ENCODE measurements around the gene FGR. TPM values are rescaled to one million over a fixed set of nuclear protein-coding genes. Genes with fewer than 3 reads are reported as not detected.

The FGR gene
- total RNA-seq, 1 donor from 2014 or later = 2.6 TPM

DNA sequence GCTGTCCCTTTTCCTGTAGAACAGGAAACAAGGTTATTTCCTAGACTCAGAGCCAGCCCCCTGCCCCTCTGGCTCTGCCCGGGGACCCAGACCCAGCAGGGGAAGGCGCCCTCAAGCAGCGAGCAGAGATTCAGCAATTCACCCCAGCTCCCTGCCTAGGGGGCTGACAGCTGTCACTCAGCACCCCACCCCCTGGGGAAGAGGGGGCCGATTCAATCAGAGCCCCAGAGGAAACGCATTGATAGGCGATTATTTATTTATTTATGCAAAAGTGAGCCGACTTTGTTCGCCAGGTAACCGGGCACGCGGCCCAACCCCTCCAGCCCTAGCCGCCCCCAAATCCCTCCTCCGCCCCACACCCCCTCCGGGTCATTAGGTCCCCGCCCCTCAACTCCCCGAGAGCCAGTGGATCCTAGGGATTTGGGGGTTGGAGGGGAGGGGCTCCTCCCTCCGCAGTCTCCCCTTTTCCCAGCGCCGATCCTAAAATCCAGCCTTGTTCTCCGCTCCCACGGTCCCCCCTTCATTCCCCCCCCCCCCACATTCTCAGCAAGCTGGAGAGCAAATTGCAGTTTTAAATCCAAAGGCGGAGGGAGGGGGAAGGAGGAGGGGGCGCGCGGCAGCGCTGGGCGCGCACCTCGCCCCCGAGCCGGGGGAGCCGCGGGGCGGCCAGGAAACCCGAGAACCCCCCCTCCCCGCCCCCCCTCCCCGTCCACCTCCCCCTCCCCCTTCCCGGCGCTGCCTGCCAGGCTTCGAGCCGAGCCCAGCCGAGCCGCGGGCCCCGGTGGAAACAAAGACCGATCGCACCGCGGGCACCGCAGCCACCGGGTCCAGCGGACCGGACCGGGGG is 32.3 kb downstream of the FGR start:
- Histone ChIP-seq H3K4me3 (ENCODE audit: low read length in 3 of 3) (peak overlapping the region; percentile 88 to 93 (median 92)), H3K27me3 (ENCODE audit: control insufficient read depth in 3 of 3, insufficient read depth in 3 of 3, low read length in 3 of 3) (no peaks in the 10 kb centered on the region), H3K36me3 (ENCODE audit: control insufficient read depth in 3 of 3, insufficient read depth in 3 of 3, low read length in 3 of 3) (peaks cover 0 to 3% (median 0%) of the 10 kb centered on the region in 3 donors), H3K9me3 (ENCODE audit: control insufficient read depth in 3 of 3, low read length in 3 of 3) (no peaks in the 10 kb centered on the region), H3K9ac (ENCODE audit: low read depth in 1 of 3, low read length in 3 of 3) (peak overlapping the region; percentile 79 to 93 (median 84)), H3K27ac (ENCODE audit: low read depth, low read length) (peak overlapping the region; percentile 86), H3K4me1 (ENCODE audit: control insufficient read depth in 3 of 3, insufficient read depth in 3 of 3, low read length in 3 of 3) (peaks cover 55 to 60% (median 57%) of the 10 kb centered on the region in 3 donors)

DNA sequence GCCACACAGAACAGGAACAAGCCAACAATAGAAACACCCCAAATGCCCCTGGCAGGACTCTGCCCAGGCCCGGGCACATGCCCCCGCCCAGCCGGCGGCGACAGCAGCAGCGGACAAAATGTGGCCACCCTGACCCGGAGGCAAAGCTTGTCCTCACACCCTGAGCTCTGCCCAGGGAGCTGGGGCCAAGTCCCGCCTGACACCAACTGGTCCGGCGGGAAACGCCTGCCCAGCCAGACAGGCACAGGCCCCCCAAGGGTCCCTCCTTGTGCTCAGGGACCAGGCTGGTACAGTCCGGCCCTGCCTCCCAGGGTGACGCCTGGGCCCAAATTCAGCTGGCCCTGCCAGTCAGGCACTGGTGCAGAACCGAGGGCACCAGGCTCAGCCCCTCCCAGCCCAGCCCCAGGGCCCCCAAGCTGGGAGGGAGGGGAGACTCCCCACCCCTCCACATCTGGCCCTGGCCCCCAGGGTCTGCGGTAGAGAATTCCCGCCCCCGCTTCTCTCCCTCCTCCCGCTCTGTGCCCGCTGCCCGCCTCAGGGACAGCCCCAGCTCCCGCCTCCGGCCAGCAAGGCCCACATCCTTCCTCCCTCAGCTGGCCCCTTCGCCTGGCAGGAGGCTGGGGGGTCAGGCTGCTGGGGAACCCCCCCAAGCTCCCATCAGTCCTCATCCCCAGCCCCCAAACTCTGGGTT is 33.1 kb downstream of the FGR start:
- Histone ChIP-seq H3K9ac (ENCODE audit: low read depth in 1 of 3, low read length in 3 of 3) (peak overlapping the region; percentile 77 to 89 (median 79)), H3K27ac (ENCODE audit: low read depth, low read length) (peak overlapping the region; percentile 86), H3K4me3 (ENCODE audit: low read length in 3 of 3) (peak overlapping the region; percentile 81 to 88 (median 82)), H3K4me1 (ENCODE audit: control insufficient read depth in 3 of 3, insufficient read depth in 3 of 3, low read length in 3 of 3) (peaks cover 62 to 68% (median 63%) of the 10 kb centered on the region in 3 donors), H3K9me3 (ENCODE audit: control insufficient read depth in 3 of 3, low read length in 3 of 3) (no peaks in the 10 kb centered on the region), H3K27me3 (ENCODE audit: control insufficient read depth in 3 of 3, insufficient read depth in 3 of 3, low read length in 3 of 3) (no peaks in the 10 kb centered on the region), H3K36me3 (ENCODE audit: control insufficient read depth in 3 of 3, insufficient read depth in 3 of 3, low read length in 3 of 3) (peaks cover 0 to 3% (median 0%) of the 10 kb centered on the region in 3 donors)

DNA sequence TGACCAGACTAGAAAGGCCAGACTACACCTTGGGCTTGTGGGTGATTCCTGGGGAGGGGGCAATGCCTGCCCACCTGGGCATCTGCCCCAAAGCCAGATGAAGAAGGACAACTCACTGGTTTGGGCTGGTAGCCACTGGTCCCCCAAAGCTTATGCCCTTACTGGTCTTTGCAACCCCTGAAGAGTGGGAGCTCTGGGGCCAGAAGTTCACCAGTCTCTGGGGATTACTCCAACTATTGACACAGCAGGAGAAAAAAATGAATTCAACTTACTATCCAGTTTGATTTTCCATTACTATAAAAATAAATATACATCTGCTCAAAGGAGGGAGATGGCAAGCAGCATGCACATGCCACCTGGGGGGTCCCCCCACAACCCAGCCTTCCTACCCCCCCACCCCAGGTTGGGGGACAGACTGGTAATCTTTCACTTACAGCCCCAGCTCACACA is 33.6 kb downstream of the FGR start:
- Histone ChIP-seq H3K27ac (ENCODE audit: low read depth, low read length) (peak overlapping the region; percentile 86), H3K9ac (ENCODE audit: low read depth in 1 of 3, low read length in 3 of 3) (peak overlapping the region; percentile 77 to 89 (median 79)), H3K27me3 (ENCODE audit: control insufficient read depth in 3 of 3, insufficient read depth in 3 of 3, low read length in 3 of 3) (no peaks in the 10 kb centered on the region), H3K9me3 (ENCODE audit: control insufficient read depth in 3 of 3, low read length in 3 of 3) (no peaks in the 10 kb centered on the region), H3K4me1 (ENCODE audit: control insufficient read depth in 3 of 3, insufficient read depth in 3 of 3, low read length in 3 of 3) (peaks cover 63 to 70% (median 65%) of the 10 kb centered on the region in 3 donors), H3K36me3 (ENCODE audit: control insufficient read depth in 3 of 3, insufficient read depth in 3 of 3, low read length in 3 of 3) (peaks cover 0 to 5% (median under 1%) of the 10 kb centered on the region in 3 donors), H3K4me3 (ENCODE audit: low read length in 3 of 3) (peak overlapping the region; percentile 81 to 88 (median 82))

DNA sequence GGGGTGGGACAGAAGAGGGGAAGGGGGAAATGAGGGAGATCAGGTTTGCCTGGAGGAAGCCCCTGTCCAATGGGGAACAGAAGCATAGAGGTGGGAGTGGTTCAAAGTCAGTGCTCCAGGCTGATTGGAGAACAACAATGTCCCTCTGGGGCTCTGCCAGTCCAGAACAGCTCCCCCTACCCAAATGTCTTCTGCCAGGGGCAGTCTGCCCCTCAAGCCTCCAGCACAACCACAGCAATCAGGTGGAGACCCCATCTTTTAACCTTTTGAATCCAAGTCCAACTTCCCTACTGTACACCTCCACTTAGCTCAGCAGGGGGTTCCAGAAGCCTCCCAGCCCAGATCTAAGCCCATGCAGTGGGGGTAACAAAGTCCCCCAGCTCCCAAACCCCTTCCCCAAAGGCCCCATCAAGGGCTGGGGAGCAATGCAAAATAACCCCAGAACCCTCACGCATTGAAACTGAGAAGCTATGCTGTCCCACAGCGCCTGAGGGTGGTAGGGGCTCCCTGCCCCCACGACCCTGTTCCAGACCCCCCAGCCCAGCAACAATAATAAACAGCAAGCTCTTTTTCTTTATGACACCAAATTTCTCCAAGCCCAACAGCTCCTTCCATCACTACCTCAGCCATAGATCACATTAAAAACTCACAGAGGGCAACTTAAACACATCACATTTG is 34.3 kb downstream of the FGR start:
- Histone ChIP-seq H3K27me3 (ENCODE audit: control insufficient read depth in 3 of 3, insufficient read depth in 3 of 3, low read length in 3 of 3) (no peaks in the 10 kb centered on the region), H3K4me3 (ENCODE audit: low read length in 3 of 3) (peak overlapping the region; percentile 81 to 88 (median 82)), H3K36me3 (ENCODE audit: control insufficient read depth in 3 of 3, insufficient read depth in 3 of 3, low read length in 3 of 3) (peaks cover 0 to 7% (median 3%) of the 10 kb centered on the region in 3 donors), H3K9ac (ENCODE audit: low read depth in 1 of 3, low read length in 3 of 3) (peak overlapping the region; percentile 77 to 89 (median 79)), H3K27ac (ENCODE audit: low read depth, low read length) (peak overlapping the region; percentile 86), H3K9me3 (ENCODE audit: control insufficient read depth in 3 of 3, low read length in 3 of 3) (no peaks in the 10 kb centered on the region), H3K4me1 (ENCODE audit: control insufficient read depth in 3 of 3, insufficient read depth in 3 of 3, low read length in 3 of 3) (peaks cover 64 to 74% (median 65%) of the 10 kb centered on the region in 3 donors)

DNA sequence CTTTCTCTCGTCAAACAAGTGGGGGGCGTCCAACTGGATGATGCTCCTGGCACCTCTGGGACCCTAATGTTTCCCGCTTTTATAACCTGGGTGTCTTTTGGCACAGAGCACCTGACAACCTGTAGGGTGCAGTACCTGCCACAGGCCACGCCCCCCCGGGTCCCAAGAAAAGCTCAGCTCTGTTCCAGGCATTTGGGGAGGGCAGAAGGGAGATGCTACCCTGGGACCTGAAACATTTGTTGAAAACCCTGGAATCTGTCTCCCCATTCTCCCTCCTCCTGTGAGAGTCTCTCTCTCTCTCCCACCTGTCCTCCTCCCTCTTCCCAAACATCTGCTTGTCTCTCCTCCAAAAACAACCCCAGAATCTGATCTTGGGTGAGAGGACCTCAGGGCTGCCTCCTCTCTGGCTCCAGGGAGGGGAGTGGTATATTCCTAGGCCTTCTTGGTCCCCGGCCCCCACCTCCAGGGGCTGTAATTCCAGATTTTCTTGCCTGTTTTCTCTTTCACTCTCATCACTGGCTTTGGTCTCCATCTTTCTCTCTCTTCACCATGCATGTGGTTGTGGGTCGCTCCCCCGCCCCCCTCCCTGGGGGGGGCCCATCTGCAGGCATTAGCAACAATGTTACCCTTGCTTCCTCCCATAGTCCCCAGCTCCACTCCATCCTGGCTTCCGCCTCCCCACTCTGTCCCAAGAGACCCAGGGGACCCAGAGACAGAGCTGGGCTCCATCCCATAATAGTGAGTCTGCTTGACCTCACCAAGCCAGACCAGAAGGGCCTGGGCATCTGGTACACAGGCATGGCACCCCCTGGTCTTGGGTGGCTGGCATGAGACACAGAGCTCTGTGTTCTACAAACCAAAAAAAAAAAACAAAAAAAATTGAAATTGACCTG is 35.1 kb downstream of the FGR start:
- Histone ChIP-seq H3K36me3 (ENCODE audit: control insufficient read depth in 3 of 3, insufficient read depth in 3 of 3, low read length in 3 of 3) (peaks cover 0 to 8% (median 3%) of the 10 kb centered on the region in 3 donors), H3K27me3 (ENCODE audit: control insufficient read depth in 3 of 3, insufficient read depth in 3 of 3, low read length in 3 of 3) (no peaks in the 10 kb centered on the region), H3K27ac (ENCODE audit: low read depth, low read length) (peak overlapping the region; percentile 86), H3K9me3 (ENCODE audit: control insufficient read depth in 3 of 3, low read length in 3 of 3) (no peaks in the 10 kb centered on the region), H3K4me3 (ENCODE audit: low read length in 3 of 3) (peak overlapping the region; percentile 48 to 88 (median 54)), H3K4me1 (ENCODE audit: control insufficient read depth in 3 of 3, insufficient read depth in 3 of 3, low read length in 3 of 3) (peaks cover 70 to 81% (median 72%) of the 10 kb centered on the region in 3 donors), H3K9ac (ENCODE audit: low read depth in 1 of 3, low read length in 3 of 3) (peak overlapping the region; percentile 13 to 89 (median 77))

DNA sequence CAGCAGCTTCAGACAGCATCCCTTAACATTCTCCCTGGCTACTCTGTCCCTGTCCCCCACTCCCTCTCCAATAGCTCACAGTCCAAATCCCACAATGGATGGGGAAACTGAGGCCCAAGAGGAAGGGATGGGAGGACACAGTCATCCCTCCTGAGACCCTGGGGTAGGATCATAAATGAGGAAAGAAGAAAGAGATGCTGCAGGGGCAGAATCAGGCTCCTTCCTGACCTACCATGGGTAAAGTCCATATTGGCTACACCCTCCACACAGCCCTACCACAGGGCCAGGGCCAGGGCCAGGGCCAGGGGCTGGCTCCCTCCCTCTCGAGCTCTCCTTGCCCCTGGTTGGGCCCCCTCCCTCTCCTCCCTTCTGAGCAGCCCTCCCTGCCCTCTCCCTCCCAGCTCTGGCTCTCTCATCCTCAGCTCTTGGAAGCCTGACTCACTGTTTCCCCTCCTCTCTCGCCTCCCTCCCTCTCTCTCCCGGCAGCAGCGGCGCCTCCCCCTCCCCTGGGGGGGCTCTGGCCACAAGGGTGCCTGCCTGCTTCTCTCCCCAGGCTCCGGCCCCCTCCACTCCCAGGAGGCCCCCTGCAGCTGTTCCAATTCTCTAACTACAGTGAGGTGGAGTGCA is 36.0 kb downstream of the FGR start:
- H3K4me3 ChIP-seq (ENCODE audit: low read length in 3 of 3) = peak overlapping the region; percentile 48 to 54 (median 48)
- peaks cover 75 to 84% (median 78%) of the 10 kb centered on the region in 3 donors for H3K4me1 ChIP-seq (ENCODE audit: control insufficient read depth in 3 of 3, insufficient read depth in 3 of 3, low read length in 3 of 3)
- peaks cover 0 to 8% (median 3%) of the 10 kb centered on the region in 3 donors for H3K36me3 ChIP-seq (ENCODE audit: control insufficient read depth in 3 of 3, insufficient read depth in 3 of 3, low read length in 3 of 3)
- H3K27ac ChIP-seq (ENCODE audit: low read depth, low read length) = peak overlapping the region; percentile 86
- no peaks in the 10 kb centered on the region for H3K27me3 ChIP-seq (ENCODE audit: control insufficient read depth in 3 of 3, insufficient read depth in 3 of 3, low read length in 3 of 3)
- peak overlapping the region; percentile 30 to 89 (median 77) for H3K9ac ChIP-seq (ENCODE audit: low read depth in 1 of 3, low read length in 3 of 3)
- H3K9me3 ChIP-seq (ENCODE audit: control insufficient read depth in 3 of 3, low read length in 3 of 3) = no peaks in the 10 kb centered on the region

DNA sequence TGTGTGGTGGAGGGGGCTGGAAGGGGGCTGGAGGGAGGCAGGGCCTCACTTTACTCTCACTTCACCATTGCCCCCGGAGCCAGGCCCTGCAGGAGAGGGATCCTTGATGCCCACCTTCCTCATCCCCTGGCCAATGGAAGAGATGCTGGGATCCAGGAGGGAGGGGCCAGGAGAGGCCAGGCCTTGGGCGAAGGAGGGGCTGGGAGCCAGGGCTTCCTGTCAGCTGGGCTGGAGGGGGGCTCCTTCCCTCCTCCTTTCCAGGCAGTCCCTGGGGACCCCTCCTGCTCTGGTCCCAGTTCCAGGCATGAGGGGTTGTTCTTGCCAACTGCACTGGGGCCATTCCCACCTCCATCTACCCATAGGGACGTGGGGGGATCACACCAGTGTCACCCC is 36.7 kb downstream of the FGR start:
- no peaks in the 10 kb centered on the region for H3K9me3 ChIP-seq (ENCODE audit: control insufficient read depth in 3 of 3, low read length in 3 of 3)
- peaks cover 0 to 8% (median 3%) of the 10 kb centered on the region in 3 donors for H3K36me3 ChIP-seq (ENCODE audit: control insufficient read depth in 3 of 3, insufficient read depth in 3 of 3, low read length in 3 of 3)
- peak overlapping the region; percentile 24 to 48 (median 36) for H3K4me3 ChIP-seq (ENCODE audit: low read length in 3 of 3)
- H3K27ac ChIP-seq (ENCODE audit: low read depth, low read length) = peak overlapping the region; percentile 86
- peak overlapping the region; percentile 30 to 89 (median 77) for H3K9ac ChIP-seq (ENCODE audit: low read depth in 1 of 3, low read length in 3 of 3)
- H3K4me1 ChIP-seq (ENCODE audit: control insufficient read depth in 3 of 3, insufficient read depth in 3 of 3, low read length in 3 of 3) = peaks cover 82 to 91% (median 86%) of the 10 kb centered on the region in 3 donors
- H3K27me3 ChIP-seq (ENCODE audit: control insufficient read depth in 3 of 3, insufficient read depth in 3 of 3, low read length in 3 of 3) = no peaks in the 10 kb centered on the region

DNA sequence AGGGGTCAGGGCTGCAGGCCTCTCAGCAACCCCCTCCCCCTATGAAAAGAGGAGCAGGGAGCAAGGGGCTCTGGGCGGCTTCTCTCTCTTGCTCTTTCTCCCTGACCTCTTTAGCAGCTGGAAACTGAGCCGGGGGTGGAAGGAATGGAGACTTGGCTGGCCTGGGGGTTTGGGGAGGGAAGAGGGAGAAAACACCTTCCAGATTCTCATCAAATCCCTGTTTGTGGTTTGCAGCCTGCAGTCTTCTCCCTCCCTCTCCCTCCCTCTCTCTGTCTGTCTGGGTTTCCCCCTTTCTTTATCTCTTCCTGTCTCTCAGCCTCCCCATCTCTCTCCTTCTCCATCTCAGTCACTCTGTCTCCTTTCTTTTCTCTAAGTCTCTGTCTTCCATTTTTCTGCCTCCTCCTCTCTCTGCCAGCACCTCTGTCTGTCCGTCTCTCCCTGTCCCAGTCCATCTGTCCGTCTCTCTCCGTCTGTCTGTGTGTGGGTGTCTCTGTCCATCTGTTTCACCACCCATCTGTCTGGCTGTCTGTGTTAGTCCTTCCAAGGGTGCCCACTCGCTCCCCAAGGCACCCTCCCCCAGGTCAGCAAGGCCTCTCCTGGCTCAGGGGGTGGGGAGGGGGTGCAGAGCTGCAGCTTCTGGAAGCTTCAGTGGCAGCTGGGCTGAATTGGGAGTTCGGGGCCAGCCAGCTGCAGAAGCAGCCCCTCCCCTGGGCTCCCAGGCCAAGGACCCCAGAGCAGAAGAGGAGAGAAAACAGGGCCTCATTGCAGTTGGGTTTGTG is 37.3 kb downstream of the FGR start:
- H3K4me3 ChIP-seq (ENCODE audit: low read length in 3 of 3) = peak overlapping the region; percentile 17 to 48 (median 24)
- peaks cover 88 to 97% (median 91%) of the 10 kb centered on the region in 3 donors for H3K4me1 ChIP-seq (ENCODE audit: control insufficient read depth in 3 of 3, insufficient read depth in 3 of 3, low read length in 3 of 3)
- peaks cover 0 to 8% (median 3%) of the 10 kb centered on the region in 3 donors for H3K36me3 ChIP-seq (ENCODE audit: control insufficient read depth in 3 of 3, insufficient read depth in 3 of 3, low read length in 3 of 3)
- peak overlapping the region; percentile 86 for H3K27ac ChIP-seq (ENCODE audit: low read depth, low read length)
- peak overlapping the region; percentile 5 to 89 (median 77) for H3K9ac ChIP-seq (ENCODE audit: low read depth in 1 of 3, low read length in 3 of 3)
- no peaks in the 10 kb centered on the region for H3K27me3 ChIP-seq (ENCODE audit: control insufficient read depth in 3 of 3, insufficient read depth in 3 of 3, low read length in 3 of 3)
- no peaks in the 10 kb centered on the region for H3K9me3 ChIP-seq (ENCODE audit: control insufficient read depth in 3 of 3, low read length in 3 of 3)
